Body of pancreas (tissue), 4 donors: ENCODE data around the gene PTX4. TPM values are rescaled to one million over a fixed set of nuclear protein-coding genes. Genes with fewer than 3 reads are reported as not detected.

ENCODE experiments used
- ATAC-seq: fragments of 150-250 bp; one replicate; pipeline ENCODE4 v1.9.1; 2016
- DNase-seq, 4 donors: peaks; one replicate each; pipeline ENCODE4 v3.0.0-alpha.2; 2019
- H3K27ac ChIP-seq, 4 donors: fragments of 200-600 bp; sonication (generic); 1 replicate in 3 of 4; 2 replicates in 1 of 4; pipeline versions ENCODE4 v1.5.1 to v1.6.1; 2016 to 2019; ENCODE audit warnings: mild to moderate bottlenecking in 1 of 4, mixed read lengths in 1 of 4, moderate library complexity in 1 of 4
- H3K27me3 ChIP-seq, 2 donors: fragments of 200-600 bp; sonication (generic); one replicate each; pipeline ENCODE4 v1.6.0; 2016; ENCODE audit warnings: mild to moderate bottlenecking in 1 of 2
- H3K36me3 ChIP-seq, 2 donors: fragments of 200-600 bp; sonication (generic); replicated peaks in 1 of 2; 2 replicates each; pipeline ENCODE4 v1.5.1; 2016; ENCODE audit warnings: low read depth in 2 of 2; ENCODE audit not compliant: insufficient read depth in 1 of 2
- H3K4me1 ChIP-seq: fragments of 200-600 bp; sonication (generic); one replicate; pipeline ENCODE4 v1.6.0; 2016
- H3K4me3 ChIP-seq, 2 donors: fragments of 200-600 bp; sonication (generic); 1 replicate in 1 of 2; 2 replicates in 1 of 2; pipeline ENCODE4 v1.5.1; 2016 to 2019
- H3K9me3 ChIP-seq, 3 donors: fragments of 200-600 bp; sonication (generic); 1 replicate in 2 of 3; 2 replicates in 1 of 3; pipeline ENCODE4 v1.5.1; 2016
- CTCF ChIP-seq, 7 experiments: fragments of 450-650 bp in 4 of 7; fragments of 200-600 bp in 3 of 7; sonication (generic) in 3 of 7; IDR thresholded peaks; one replicate each; pipeline ENCODE4 v1.5.1; 2016 to 2019; ENCODE audit warnings: antibody characterized with exemption in 7 of 7
- POLR2A ChIP-seq, 3 donors: fragments of 450-650 bp; IDR thresholded peaks; one replicate each; pipeline ENCODE4 v1.6.1; 2016; ENCODE audit warnings: antibody characterized with exemption in 3 of 3, mild to moderate bottlenecking in 2 of 3
- WGBS, 2 donors: methylation state at CpG; one replicate each; pipeline ENCODE4 v1.1.5; 2017; 5-methylcytosine and 5-hydroxymethylcytosine counted together
- intact Hi-C: fragments of 100-400 bp; cut with DNase I; formaldehyde crosslinking; loops from one replicate; pipeline ENCODE4 v1.15.1; 2023
- total RNA-seq, 2 donors: library from RNA; depleted of rRNA; stranded (reverse); fragments of >200 nt; gene quantifications; one replicate each; pipeline ENCODE4 v1.1.0, GENCODE V29; 2016

Gene PTX4
- total RNA-seq, 2 donors from 2014 or later, result not detected

GRCh38 chr16:1505912-1506311 is 17.2 kb upstream of the PTX4 start:
- no peak overlapping the region for H3K4me3 ChIP-seq
- intact Hi-C loops, result no loop called here
- DNase-seq (no peak), ATAC-seq (no peak)
- no peaks in the 10 kb centered on the region for H3K27me3 ChIP-seq
- H3K9me3 ChIP-seq, result no peaks in the 10 kb centered on the region
- WGBS, 2 donors, result 89% methylated on average over 19 of the region's 22 CpGs; no CpG with 5 or more reads in 1 of the 2 donors
- no peaks in the 10 kb centered on the region for H3K4me1 ChIP-seq
- no peak for TF ChIP-seq CTCF (IDR thresholded peaks at IDR 0.05)
- TF ChIP-seq POLR2A (IDR thresholded peaks at IDR 0.05), result no peak
- H3K36me3 ChIP-seq, result peaks cover 0 to 6% of the 10 kb centered on the region in 2 donors
- H3K27ac ChIP-seq, result no peak overlapping the region

GRCh38 chr16:1505073-1505844 is 16.5 kb upstream of the PTX4 start:
- H3K36me3 ChIP-seq, result peaks cover 0 to 6% of the 10 kb centered on the region in 2 donors
- TF ChIP-seq CTCF (IDR thresholded peaks at IDR 0.05), result no peak
- no peak for TF ChIP-seq POLR2A (IDR thresholded peaks at IDR 0.05)
- no peaks in the 10 kb centered on the region for H3K27me3 ChIP-seq
- no peak for DNase-seq
- H3K27ac ChIP-seq, result no peak overlapping the region
- intact Hi-C loops, result no loop called here
- 93 to 100% methylated on average over 2 to 37 of the region's 37 CpGs for WGBS, 2 donors
- no peaks in the 10 kb centered on the region for H3K4me1 ChIP-seq
- H3K4me3 ChIP-seq, result no peak overlapping the region
- no peaks in the 10 kb centered on the region for H3K9me3 ChIP-seq
- ATAC-seq, result no peak

- Histone ChIP-seq H3K9me3 (no peaks in the 10 kb centered on the region), H3K4me1 (no peaks in the 10 kb centered on the region), H3K4me3 (no peak overlapping the region), H3K27me3 (no peaks in the 10 kb centered on the region), H3K27ac (no peak overlapping the region), H3K36me3 (peaks cover 0 to 4% of the 10 kb centered on the region in 2 donors)
- ATAC-seq (no peak), DNase-seq (no peak)
- intact Hi-C loops, result no loop called here
- WGBS, 2 donors, result 95 to 96% methylated on average over 35 to 37 of the region's 37 CpGs
- no peak for TF ChIP-seq CTCF (IDR thresholded peaks at IDR 0.05)
- no peak for TF ChIP-seq POLR2A (IDR thresholded peaks at IDR 0.05)
Observed at GRCh38 chr16:1503110-1503955, 14.6 kb upstream of the PTX4 start.

GRCh38 chr16:1502092-1503004 is 13.6 kb upstream of the PTX4 start:
- no peaks in the 10 kb centered on the region for H3K9me3 ChIP-seq
- DNase-seq, result no peak
- WGBS, 2 donors, result 95 to 96% methylated on average over 9 to 40 of the region's 42 CpGs

More at GRCh38 chr16:1502092-1503004, 13.6 kb upstream of the PTX4 start:
- no peak for ATAC-seq
- Histone ChIP-seq H3K27ac (no peak overlapping the region), H3K36me3 (peaks cover 0 to 4% of the 10 kb centered on the region in 2 donors), H3K4me1 (no peaks in the 10 kb centered on the region), H3K4me3 (no peak overlapping the region), H3K27me3 (no peaks in the 10 kb centered on the region)
- intact Hi-C loops, result no loop called here
- TF ChIP-seq POLR2A (IDR thresholded peaks at IDR 0.05), result no peak
- no peak for TF ChIP-seq CTCF (IDR thresholded peaks at IDR 0.05)
